Glomerular visceral epithelial cell (primary cell): ENCODE results near the gene IKZF1.
"Not testable (repeated sequence)": the region's sequence is repeated elsewhere in the genome, so short reads cannot be mapped to it uniquely, and the experiment has no call there.

Source experiments
- DNase-seq: peaks from one replicate; pipeline ENCODE4 v3.0.0-alpha.2; 2016; ENCODE audit errors: extremely low spot score

IKZF1 gene

GRCh38 chr7:50333221-50333651, 28.7 kb downstream of the IKZF1 start:
- no peak for DNase-seq

GRCh38 chr7:50334341-50334994, 30.0 kb downstream of the IKZF1 start:
- no peak for DNase-seq

- no peak for DNase-seq
These were observed 30.8 kb downstream of the IKZF1 start for GRCh38 chr7:50335230-50335794.

- no peak for DNase-seq
These were observed 31.6 kb downstream of the IKZF1 start for GRCh38 chr7:50335795-50336754.

GRCh38 chr7:50336894-50337703, 32.6 kb downstream of the IKZF1 start:
- no peak for DNase-seq

GRCh38 chr7:50339472-50339871, 35.0 kb downstream of the IKZF1 start:
- not testable (repeated sequence) for DNase-seq

GRCh38 chr7:50339990-50340500, 35.5 kb downstream of the IKZF1 start:
- no peak for DNase-seq

GRCh38 chr7:50341724-50342123, 37.2 kb downstream of the IKZF1 start:
- no peak for DNase-seq

GRCh38 chr7:50342616-50343114, 38.1 kb downstream of the IKZF1 start:
- no peak for DNase-seq

GRCh38 chr7:50346545-50347497, 42.3 kb downstream of the IKZF1 start:
- DNase-seq: no peak

GRCh38 chr7:50347693-50348092, 43.2 kb downstream of the IKZF1 start:
- no peak for DNase-seq

- DNase-seq: no peak
These were observed 44.1 kb downstream of the IKZF1 start for GRCh38 chr7:50348469-50349162.

- no peak for DNase-seq
These were observed 44.9 kb downstream of the IKZF1 start for GRCh38 chr7:50349399-50349798.

- no peak for DNase-seq
These were observed 45.7 kb downstream of the IKZF1 start for GRCh38 chr7:50349963-50350944.

- DNase-seq: no peak
These were observed 46.8 kb downstream of the IKZF1 start for GRCh38 chr7:50351267-50351666.

- no peak for DNase-seq
These were observed 47.8 kb downstream of the IKZF1 start for GRCh38 chr7:50352282-50352681.

- DNase-seq: no peak
These were observed 48.2 kb downstream of the IKZF1 start for GRCh38 chr7:50352751-50353150.

GRCh38 chr7:50353201-50353600, 48.7 kb downstream of the IKZF1 start:
- DNase-seq: no peak
